NCI-H1092 (cell line): ENCODE measurements around the gene SCARF2.
"Not testable (repeated sequence)": the region's sequence is repeated elsewhere in the genome, so short reads cannot be mapped to it uniquely, and the experiment has no call there.

Experiments used
- DNase-seq: peaks from one replicate; lab custom pipeline; 2025; lab: John Stamatoyannopoulos, UW

SCARF2 gene

GRCh38 chr22:20413217-20414058 is 24.2 kb downstream of the SCARF2 start:
- DNase-seq, result no peak

GRCh38 chr22:20412474-20413216 is 25.0 kb downstream of the SCARF2 start:
- DNase-seq, result no peak

GRCh38 chr22:20409385-20409784 is 28.2 kb downstream of the SCARF2 start:
- DNase-seq, result not testable (repeated sequence)

- no peak for DNase-seq
Observed at GRCh38 chr22:20408891-20409290, 28.7 kb downstream of the SCARF2 start.

GRCh38 chr22:20407829-20408228 is 29.8 kb downstream of the SCARF2 start:
- no peak for DNase-seq

GRCh38 chr22:20406686-20407408 is 30.8 kb downstream of the SCARF2 start:
- DNase-seq, result no peak

GRCh38 chr22:20405931-20406685 is 31.5 kb downstream of the SCARF2 start:
- no peak for DNase-seq

GRCh38 chr22:20405291-20405930 is 32.2 kb downstream of the SCARF2 start:
- no peak for DNase-seq

GRCh38 chr22:20404881-20405280 is 32.7 kb downstream of the SCARF2 start:
- DNase-seq, result no peak

- no peak for DNase-seq
Observed at GRCh38 chr22:20403779-20404140, 33.9 kb downstream of the SCARF2 start.

- no peak for DNase-seq
Observed at GRCh38 chr22:20402960-20403778, 34.5 kb downstream of the SCARF2 start.

GRCh38 chr22:20401376-20402014 is 36.1 kb downstream of the SCARF2 start:
- no peak for DNase-seq

- no peak for DNase-seq
Observed at GRCh38 chr22:20400606-20401375, 36.8 kb downstream of the SCARF2 start.

- no peak for DNase-seq
Observed at GRCh38 chr22:20399866-20400605, 37.6 kb downstream of the SCARF2 start.

GRCh38 chr22:20398420-20398819 is 39.2 kb downstream of the SCARF2 start:
- DNase-seq, result no peak

- DNase-seq, result no peak
Observed at GRCh38 chr22:20397498-20397897, 40.1 kb downstream of the SCARF2 start.

- DNase-seq, result no peak
Observed at GRCh38 chr22:20396639-20397038, 41.0 kb downstream of the SCARF2 start.

GRCh38 chr22:20395907-20396287 is 41.7 kb downstream of the SCARF2 start:
- DNase-seq, result no peak
